T-helper 17 cell (primary cell): Measurements from ENCODE around the gene SDF4. TPM values are rescaled to one million over a fixed set of nuclear protein-coding genes. Genes with fewer than 3 reads are reported as not detected.

Source experiments
- ATAC-seq: fragments of 150-1000 bp; cut with Tn5 transposase; 2 replicates; pipeline ENCODE4 v1.10.0; 2021; ENCODE audit warnings: mild to moderate bottlenecking, moderate library complexity
- DNase-seq, 3 donors: peaks; one replicate each; pipeline versions ENCODE4 v3.0.0 to v3.0.0-alpha.2; 2020 to 2021
- H3K9me3 ChIP-seq: one replicate; pipeline ENCODE4 v1.7.0; 2013; ENCODE audit warnings: low read length, mild to moderate bottlenecking; ENCODE audit not compliant: control insufficient read depth, poor library complexity, severe bottlenecking
- H3K27ac Mint-ChIP-seq: one replicate; pipeline ENCODE4 v1.8.0; 2022; ENCODE audit warnings: mild to moderate bottlenecking, moderate library complexity, mixed read lengths
- H3K27me3 Mint-ChIP-seq: one replicate; pipeline ENCODE4 v1.8.0; 2022; ENCODE audit warnings: mixed read lengths
- H3K36me3 Mint-ChIP-seq: one replicate; pipeline ENCODE4 v1.8.0; 2022; ENCODE audit warnings: low read depth, mixed read lengths
- H3K4me1 Mint-ChIP-seq: one replicate; pipeline ENCODE4 v1.8.0; 2022; ENCODE audit warnings: mild to moderate bottlenecking, mixed read lengths
- H3K4me3 Mint-ChIP-seq: one replicate; pipeline ENCODE4 v1.8.0; 2022; ENCODE audit warnings: mild to moderate bottlenecking, moderate library complexity, mixed read lengths
- total RNA-seq, 4 donors: library from RNA in 2 of 4; stranded (reverse) in 2 of 4; gene quantifications; one replicate each; pipeline ENCODE4 v1.2.3 and lab custom pipeline; 2022 to 2026

Gene SDF4
- total RNA-seq, 2 donors from 2014 or later, result 129 to 146 TPM

GRCh38 chr1:1242461-1243265 lies 10.9 kb upstream of the SDF4 start:
- ATAC-seq (no peak), DNase-seq (no peak)
- Mint-ChIP-seq H3K4me3 (no peak overlapping the region), H3K4me1 (no peaks in the 10 kb centered on the region), H3K27ac (no peak overlapping the region), H3K36me3 (no peaks in the 10 kb centered on the region), H3K27me3 (no peaks in the 10 kb centered on the region)
- H3K9me3 ChIP-seq, result no peaks in the 10 kb centered on the region

GRCh38 chr1:1241588-1242219 lies 9.9 kb upstream of the SDF4 start:
- no peaks in the 10 kb centered on the region for H3K4me1 Mint-ChIP-seq
- H3K27ac Mint-ChIP-seq, result no peak overlapping the region
- DNase-seq (no peak), ATAC-seq (no peak)
- no peaks in the 10 kb centered on the region for H3K27me3 Mint-ChIP-seq
- no peaks in the 10 kb centered on the region for H3K36me3 Mint-ChIP-seq
- H3K4me3 Mint-ChIP-seq, result no peak overlapping the region
- H3K9me3 ChIP-seq, result no peaks in the 10 kb centered on the region

GRCh38 chr1:1240822-1241587 lies 9.2 kb upstream of the SDF4 start:
- no peaks in the 10 kb centered on the region for H3K9me3 ChIP-seq
- DNase-seq, result no peak
- Mint-ChIP-seq H3K4me1 (no peaks in the 10 kb centered on the region), H3K27me3 (no peaks in the 10 kb centered on the region), H3K4me3 (no peak overlapping the region), H3K36me3 (no peaks in the 10 kb centered on the region), H3K27ac (no peak overlapping the region)
- no peak for ATAC-seq

- Mint-ChIP-seq H3K4me1 (no peaks in the 10 kb centered on the region), H3K36me3 (no peaks in the 10 kb centered on the region), H3K4me3 (no peak overlapping the region), H3K27me3 (no peaks in the 10 kb centered on the region), H3K27ac (no peak overlapping the region)
- no peak for DNase-seq
- ATAC-seq, result no peak
- H3K9me3 ChIP-seq, result no peaks in the 10 kb centered on the region
Observed at GRCh38 chr1:1240348-1240732, 8.5 kb upstream of the SDF4 start.

GRCh38 chr1:1239614-1240347 lies 8.0 kb upstream of the SDF4 start:
- Mint-ChIP-seq H3K36me3 (no peaks in the 10 kb centered on the region), H3K27ac (no peak overlapping the region), H3K27me3 (no peaks in the 10 kb centered on the region), H3K4me3 (no peak overlapping the region), H3K4me1 (peaks cover 2% of the 10 kb centered on the region)
- ATAC-seq (no peak), DNase-seq (no peak)
- H3K9me3 ChIP-seq, result no peaks in the 10 kb centered on the region

- Mint-ChIP-seq H3K36me3 (no peaks in the 10 kb centered on the region), H3K4me1 (peaks cover 7% of the 10 kb centered on the region), H3K27me3 (no peaks in the 10 kb centered on the region), H3K27ac (no peak overlapping the region), H3K4me3 (no peak overlapping the region)
- no peak for DNase-seq
- ATAC-seq, result no peak
- no peaks in the 10 kb centered on the region for H3K9me3 ChIP-seq
Observed at GRCh38 chr1:1239227-1239613, 7.4 kb upstream of the SDF4 start.

GRCh38 chr1:1238702-1239178 lies 6.9 kb upstream of the SDF4 start:
- H3K4me3 Mint-ChIP-seq, result no peak overlapping the region
- peaks cover 9% of the 10 kb centered on the region for H3K4me1 Mint-ChIP-seq
- no peaks in the 10 kb centered on the region for H3K9me3 ChIP-seq
- H3K36me3 Mint-ChIP-seq, result no peaks in the 10 kb centered on the region
- DNase-seq, result no peak
- ATAC-seq, result no peak
- H3K27ac Mint-ChIP-seq, result no peak overlapping the region
- no peaks in the 10 kb centered on the region for H3K27me3 Mint-ChIP-seq

GRCh38 chr1:1237874-1238701 lies 6.3 kb upstream of the SDF4 start:
- no peak for DNase-seq
- H3K27ac Mint-ChIP-seq, result no peak overlapping the region
- H3K36me3 Mint-ChIP-seq, result no peaks in the 10 kb centered on the region
- no peaks in the 10 kb centered on the region for H3K27me3 Mint-ChIP-seq
- ATAC-seq, result no peak
- peaks cover 12% of the 10 kb centered on the region for H3K4me1 Mint-ChIP-seq
- no peak overlapping the region for H3K4me3 Mint-ChIP-seq
- no peaks in the 10 kb centered on the region for H3K9me3 ChIP-seq

GRCh38 chr1:1236945-1237873 lies 5.4 kb upstream of the SDF4 start:
- no peak for ATAC-seq
- no peaks in the 10 kb centered on the region for H3K9me3 ChIP-seq
- Mint-ChIP-seq H3K36me3 (no peaks in the 10 kb centered on the region), H3K4me1 (peaks cover 12% of the 10 kb centered on the region), H3K4me3 (no peak overlapping the region), H3K27ac (no peak overlapping the region), H3K27me3 (no peaks in the 10 kb centered on the region)
- DNase-seq, result no peak

GRCh38 chr1:1236176-1236763 lies 4.5 kb upstream of the SDF4 start:
- Mint-ChIP-seq H3K36me3 (peaks cover 2% of the 10 kb centered on the region), H3K4me3 (no peak overlapping the region), H3K27ac (no peak overlapping the region), H3K27me3 (no peaks in the 10 kb centered on the region), H3K4me1 (peaks cover 12% of the 10 kb centered on the region)
- DNase-seq, result no peak
- no peaks in the 10 kb centered on the region for H3K9me3 ChIP-seq
- no peak for ATAC-seq

- H3K27me3 Mint-ChIP-seq, result no peaks in the 10 kb centered on the region
- ATAC-seq, result no peak
- DNase-seq, result no peak
- H3K9me3 ChIP-seq, result no peaks in the 10 kb centered on the region
- peak overlapping the region; percentile 31 for H3K4me3 Mint-ChIP-seq
- peak overlapping the region; percentile 79 for H3K27ac Mint-ChIP-seq
- H3K36me3 Mint-ChIP-seq, result peaks cover 2% of the 10 kb centered on the region
- peaks cover 17% of the 10 kb centered on the region for H3K4me1 Mint-ChIP-seq
Observed at GRCh38 chr1:1235016-1235744, 3.4 kb upstream of the SDF4 start.
